K562 (cell line): ENCODE results near the gene SCN5A. TPM values are rescaled to one million over a fixed set of nuclear protein-coding genes. Genes with fewer than 3 reads are reported as not detected.
A peak's percentile ranks its signal among the peaks of the same experiment; 100 is the strongest.

ENCODE experiments used
- ATAC-seq: fragments of 200-7000 bp; cut with Tn5 transposase; 3 replicates; pipeline ENCODE4 v1.9.1; 2020; ENCODE audit warnings: moderate library complexity
- BruUV-seq: library from RNA; stranded (reverse); fragments of 400-500 nt; replicated peaks from 2 replicates; lab custom pipeline; 2021; lab: Mats Ljungman, UMichigan
- CTCF ChIA-PET: fragments of 300-600 bp; formaldehyde crosslinking; extraction: SDS; loops from one replicate; lab custom pipeline; 2021; ENCODE audit warnings: low intra/inter-chr PET ratio; lab: Yijun Ruan, JAX
- POLR2A ChIA-PET: fragments of 300-600, 350-650 bp; sonication (Branson Sonifier 250); formaldehyde crosslinking; extraction: SDS; loops from one replicate; lab custom pipeline; 2021; ENCODE audit warnings: antibody characterized with exemption, inconsistent platforms; lab: Yijun Ruan, JAX
- DNase-seq, 4 experiments: peaks; one replicate each; pipeline versions ENCODE4 v3.0.0 to v3.0.0-alpha.2; 2011 to 2018; ENCODE audit warnings: low spot score in 3 of 4, mixed read lengths in 3 of 4; ENCODE audit errors: extremely low read depth in 1 of 4
- FAIRE-seq: peaks from 2 replicates; lab custom pipeline; 2011; peaks lifted over from hg19 to GRCh38; lab: Jason Lieb, UNC
- H2AFZ ChIP-seq: 2 replicates; pipeline ENCODE4 v1.6.0; 2011; ENCODE audit warnings: low read depth, low read length, control low read depth, inconsistent platforms
- H3K27ac ChIP-seq: fragments of 200-600 bp; 3 replicates; pipeline ENCODE4 v1.8.0; 2011; ENCODE audit warnings: low read depth, mild to moderate bottlenecking, control low read depth, inconsistent platforms, low read length, moderate library complexity, mixed read lengths; ENCODE audit errors: extremely low read depth
- H3K27me3 ChIP-seq, 2 experiments: fragments of 300-600 bp in 1 of 2; 2 replicates in 1 of 2; 3 replicates in 1 of 2; pipeline versions ENCODE4 v1.6.0 to v1.8.0; 2011; ENCODE audit warnings: inconsistent platforms in 2 of 2, low read length in 2 of 2, mild to moderate bottlenecking in 1 of 2, mixed read lengths in 1 of 2, moderate library complexity in 1 of 2; ENCODE audit not compliant: control insufficient read depth in 2 of 2, insufficient read depth in 2 of 2
- H3K36me3 ChIP-seq: fragments of 300-600 bp; 3 replicates; pipeline ENCODE4 v1.8.0; 2011; ENCODE audit warnings: mild to moderate bottlenecking, low read length, inconsistent platforms; ENCODE audit not compliant: control insufficient read depth, insufficient read depth
- H3K4me1 ChIP-seq, 2 experiments: fragments of 200-600 bp in 1 of 2; replicated peaks in 1 of 2; 2 replicates in 1 of 2; 3 replicates in 1 of 2; pipeline versions ENCODE4 v1.5.1 to v1.8.0; 2011; ENCODE audit warnings: inconsistent platforms in 2 of 2, low read length in 2 of 2, mild to moderate bottlenecking in 1 of 2, mixed read lengths in 1 of 2, moderate library complexity in 1 of 2; ENCODE audit not compliant: control insufficient read depth in 2 of 2, insufficient read depth in 2 of 2
- H3K4me2 ChIP-seq: 2 replicates; pipeline ENCODE4 v1.6.1; 2011; ENCODE audit warnings: low read length, control low read depth, inconsistent platforms, mixed read lengths; ENCODE audit not compliant: insufficient read depth
- H3K4me3 ChIP-seq: fragments of 200-600 bp; sonication (generic), shearing (Covaris generic); 2 replicates; pipeline ENCODE4 v1.5.1; 2016; ENCODE audit warnings: control low read depth, inconsistent platforms
- H3K79me2 ChIP-seq: fragments of 200-600 bp; 3 replicates; pipeline ENCODE4 v1.8.0; 2011; ENCODE audit warnings: low read length, inconsistent platforms; ENCODE audit not compliant: control insufficient read depth, insufficient read depth
- H3K9ac ChIP-seq, 2 experiments: 2 replicates each; pipeline versions ENCODE4 v1.6.0 to v1.6.1; 2011; ENCODE audit warnings: low read depth in 2 of 2, low read length in 2 of 2, control low read depth in 1 of 2, inconsistent platforms in 1 of 2, mild to moderate bottlenecking in 1 of 2, mixed read lengths in 1 of 2; ENCODE audit not compliant: insufficient read depth in 1 of 2
- H3K9me1 ChIP-seq: one replicate; pipeline ENCODE4 v1.6.0; 2011; ENCODE audit warnings: inconsistent platforms, mild to moderate bottlenecking, low read length, moderate library complexity; ENCODE audit not compliant: control insufficient read depth, insufficient read depth
- H3K9me3 ChIP-seq: replicated peaks from 2 replicates; pipeline ENCODE4 v1.5.1; 2011; ENCODE audit warnings: low read depth, low read length, inconsistent platforms; ENCODE audit not compliant: control insufficient read depth, insufficient read depth
- H4K20me1 ChIP-seq: replicated peaks from 2 replicates; pipeline ENCODE4 v1.6.1; 2011; ENCODE audit warnings: low read length, inconsistent platforms, mixed read lengths; ENCODE audit not compliant: control insufficient read depth, insufficient read depth
- EGR1 ChIP-seq: fragments of 450-650 bp; conservative IDR thresholded peaks from 2 replicates; pipeline ENCODE4 v1.6.1; 2017; ENCODE audit warnings: mild to moderate bottlenecking
- FOXJ2 ChIP-seq: fragments of 200-800 bp; sonication (Bioruptor generic); IDR thresholded peaks from 2 replicates; pipeline ENCODE4 v1.6.1; 2016; ENCODE audit warnings: missing genetic modification characterization, missing compliant biosample characterization
- GATA2 ChIP-seq: sonication (generic); formaldehyde crosslinking; IDR thresholded peaks from 2 replicates; pipeline ENCODE4 v1.4.0; 2020; ENCODE audit warnings: mild to moderate bottlenecking, missing genetic modification reagents
- HDAC1 ChIP-seq, 2 experiments: fragments of 450-650 bp; IDR thresholded peaks; 2 replicates each; pipeline ENCODE4 v1.6.1; 2016 to 2017; ENCODE audit warnings: inconsistent platforms in 1 of 2, mild to moderate bottlenecking in 1 of 2, moderate library complexity in 1 of 2
- L3MBTL2 ChIP-seq: fragments of 450-650 bp; IDR thresholded peaks from 2 replicates; pipeline ENCODE4 v1.6.1; 2016; ENCODE audit warnings: mild to moderate bottlenecking, moderate library complexity
- MAFK ChIP-seq: IDR thresholded peaks from 2 replicates; pipeline ENCODE4 v1.6.1; 2011; ENCODE audit warnings: low read length, improper control_type of control experiment
- NFIX ChIP-seq: fragments of 250-450 bp; sonication (Bioruptor Pico); IDR thresholded peaks from 2 replicates; pipeline ENCODE4 v1.4.0; 2020; ENCODE audit warnings: low read depth, mild to moderate bottlenecking, moderate library complexity
- RBM17 ChIP-seq: fragments of 200-400 bp; formaldehyde crosslinking; IDR thresholded peaks from 2 replicates; pipeline ENCODE4 v1.6.1; 2017; ENCODE audit warnings: low read depth, mild to moderate bottlenecking, low read length, borderline replicate concordance
- TCF3 ChIP-seq: sonication (generic); formaldehyde crosslinking; IDR thresholded peaks from 2 replicates; pipeline ENCODE4 v1.4.0; 2020; ENCODE audit warnings: mild to moderate bottlenecking, missing genetic modification reagents
- ZC3H11A ChIP-seq: IDR thresholded peaks from 2 replicates; pipeline ENCODE4 v1.6.1; 2012; ENCODE audit warnings: low read depth, low read length, improper control_type of control experiment
- ZNF12 ChIP-seq: sonication (generic); formaldehyde crosslinking; IDR thresholded peaks from 2 replicates; pipeline ENCODE4 v1.4.0; 2020; ENCODE audit warnings: mild to moderate bottlenecking, missing genetic modification reagents
- ZNF217 ChIP-seq: sonication (generic); formaldehyde crosslinking; IDR thresholded peaks from 2 replicates; pipeline ENCODE4 v1.8.0; 2022; ENCODE audit warnings: mild to moderate bottlenecking, missing genetic modification reagents
- ZZZ3 ChIP-seq: fragments of 450-650 bp; IDR thresholded peaks from 2 replicates; pipeline ENCODE4 v1.6.1; 2016; ENCODE audit warnings: antibody characterized with exemption, mild to moderate bottlenecking, moderate library complexity
- WGBS: fragments of 100-300 bp; shearing (Covaris generic); methylation state at CpG from one replicate; pipeline ENCODE4 v1.1.6; 2016; ENCODE audit warnings: low coverage, mixed read lengths; ENCODE audit not compliant: insufficient coverage; ENCODE audit errors: missing lambda C conversion rate; 5-methylcytosine and 5-hydroxymethylcytosine counted together
- in situ Hi-C: fragments of 300-500 bp; cut with MboI; formaldehyde crosslinking; loops from 4 replicates; pipeline ENCODE4 v1.15.0; 2018; ENCODE audit warnings: inconsistent platforms, mixed read lengths
- intact Hi-C: fragments of 100-400 bp; cut with micrococcal nuclease; formaldehyde crosslinking; loops from 2 replicates; pipeline ENCODE4 v1.14.2; 2022
- polyA plus RNA-seq, 8 experiments: library from polyadenylated mRNA; depleted of rRNA in 4 of 8; stranded (reverse) in 5 of 8; unstranded in 3 of 8; fragments of >200 nt; fragmentation: Nextera tagmentation in 2 of 8; fragmentation: Illumina TruSeq in 1 of 8; extraction: Ambion mirVana in 2 of 8; extraction: Trizol in 1 of 8; gene quantifications; 2 replicates each; pipeline versions ENCODE4 v1.2.1 to v1.2.3, GENCODE V29; 2011 to 2014; ENCODE audit warnings: inconsistent platforms in 1 of 8, missing spikeins in 1 of 8
- total RNA-seq, 7 experiments: library from RNA; depleted of rRNA in 6 of 7; stranded (reverse); fragments of >200 nt in 6 of 7; fragmentation: Illumina TruSeq in 2 of 7; extraction: Trizol in 2 of 7; gene quantifications; 2 replicates each; pipeline versions ENCODE4 v1.2.1 to v1.2.3, GENCODE V29; 2011 to 2021; ENCODE audit warnings: low replicate concordance in 1 of 7
- TF ChIP-seq, protein P1 (sequence below): fragments of 450-650 bp; conservative IDR thresholded peaks from 2 replicates; pipeline ENCODE4 v1.6.1; 2016; ENCODE audit warnings: missing genetic modification characterization, low read depth, mild to moderate bottlenecking, control low read depth, missing compliant biosample characterization
- TF ChIP-seq, protein P2 (sequence below): IDR thresholded peaks from 2 replicates; pipeline ENCODE4 v1.6.1; 2012; ENCODE audit warnings: low read depth, low read length, improper control_type of control experiment, borderline replicate concordance
- TF ChIP-seq, protein P3 (sequence below): fragments of 250-450 bp; sonication (Bioruptor Pico); IDR thresholded peaks from 2 replicates; pipeline ENCODE4 v1.9.0; 2021; ENCODE audit warnings: mild to moderate bottlenecking, inconsistent platforms

The SCN5A gene
- total and polyA plus RNA-seq, 9 of the 15 experiments (the other 6 are each of a cell fraction or from before 2014, with no cell fraction given), result 0.07 to 1.4 (median 0.21) TPM; not detected in 2

DNA sequence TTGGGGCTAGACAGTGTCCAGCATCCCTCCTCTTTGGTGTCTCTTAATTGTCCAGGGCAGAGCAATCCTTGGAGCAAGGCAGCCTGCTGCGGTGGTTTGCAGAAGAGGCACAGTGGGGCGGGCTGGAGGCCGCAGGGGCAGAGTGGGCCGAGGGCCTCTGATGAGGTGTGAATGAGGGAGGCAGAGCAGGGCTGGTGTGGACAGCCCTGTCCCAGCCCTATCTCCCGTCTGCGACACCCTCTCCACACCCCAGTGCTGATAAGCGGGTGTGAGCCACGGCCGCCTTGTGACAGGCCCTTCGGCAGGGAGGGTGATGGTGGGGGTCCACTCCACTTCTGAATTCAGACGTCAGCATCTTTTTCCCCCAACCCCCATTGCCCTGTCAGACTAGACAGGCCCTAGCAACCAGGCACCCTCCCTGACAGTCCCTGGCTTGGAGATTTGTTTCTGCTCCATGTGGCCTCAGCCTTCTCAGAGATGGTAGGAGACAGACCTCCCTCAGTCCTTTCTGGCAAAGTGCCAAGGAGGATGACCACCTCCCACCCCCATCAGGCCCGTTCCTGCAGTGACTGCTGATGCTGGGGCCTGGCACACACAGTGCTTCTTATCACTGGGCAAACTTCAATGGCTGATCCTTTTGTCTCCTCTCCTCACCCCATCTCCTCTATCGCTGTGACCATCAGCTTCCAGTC lies 116.1 kb downstream of the SCN5A start:
- H3K4me1 ChIP-seq, result peaks cover 6 to 10% of the 10 kb centered on the region in 2 experiments
- H3K4me2 ChIP-seq, result no peak overlapping the region; the same call in 1 of the 2 replicates
- H3K79me2 ChIP-seq, result no peaks in the 10 kb centered on the region
- no TSS peak for BruUV-seq
- CTCF ChIA-PET, result no interaction called here
- 6% methylated on average over 13 of the region's 13 CpGs for WGBS
- no peaks in the 10 kb centered on the region for H3K36me3 ChIP-seq
- DNase-seq (peak; percentile 24 to 41 (median 36)), ATAC-seq (peak; percentile 85), FAIRE-seq (no peak)
- no peak overlapping the region for H3K27ac ChIP-seq
- no peak overlapping the region for H2AFZ ChIP-seq
- no peaks in the 10 kb centered on the region for H3K9me1 ChIP-seq
- H3K27me3 ChIP-seq, result peaks cover 0 to under 1% of the 10 kb centered on the region in 2 experiments; a peak in 2 of 5 replicates
- POLR2A ChIA-PET, result interaction anchor here (0.7 to 1.0 kb wide), 2 partner anchors 9 to 12 kb away, joined by 4 to 6 read pairs; no protein-coding TSS in a partner anchor
- in situ Hi-C loops (no loop called here), intact Hi-C loops (no loop called here)
- peak overlapping the region in 1 of 2 experiments; percentile 78; a peak in 2 of 4 replicates for H3K9ac ChIP-seq
- no peaks in the 10 kb centered on the region for H3K9me3 ChIP-seq
- peaks cover 14% of the 10 kb centered on the region; the same call in 1 of the 2 replicates for H4K20me1 ChIP-seq
- no peak overlapping the region for H3K4me3 ChIP-seq
- TF ChIP-seq TCF3 (CRISPR knock-in tag) (no peak), ZNF12 (no peak), EGR1 (no peak), RBM17 (no peak), L3MBTL2 (no peak), ZNF217 (CRISPR knock-in tag) (no peak), MAFK (no peak), FOXJ2 (tag) (no peak), GATA2 (CRISPR knock-in tag) (no peak), HDAC1 (IDR thresholded peaks at IDR 0.05) (no peak), ZC3H11A (no peak), NFIX (CRISPR knock-in tag) (peak; percentile 95), ZZZ3 (no peak)
- TF ChIP-seq, protein P1, sequence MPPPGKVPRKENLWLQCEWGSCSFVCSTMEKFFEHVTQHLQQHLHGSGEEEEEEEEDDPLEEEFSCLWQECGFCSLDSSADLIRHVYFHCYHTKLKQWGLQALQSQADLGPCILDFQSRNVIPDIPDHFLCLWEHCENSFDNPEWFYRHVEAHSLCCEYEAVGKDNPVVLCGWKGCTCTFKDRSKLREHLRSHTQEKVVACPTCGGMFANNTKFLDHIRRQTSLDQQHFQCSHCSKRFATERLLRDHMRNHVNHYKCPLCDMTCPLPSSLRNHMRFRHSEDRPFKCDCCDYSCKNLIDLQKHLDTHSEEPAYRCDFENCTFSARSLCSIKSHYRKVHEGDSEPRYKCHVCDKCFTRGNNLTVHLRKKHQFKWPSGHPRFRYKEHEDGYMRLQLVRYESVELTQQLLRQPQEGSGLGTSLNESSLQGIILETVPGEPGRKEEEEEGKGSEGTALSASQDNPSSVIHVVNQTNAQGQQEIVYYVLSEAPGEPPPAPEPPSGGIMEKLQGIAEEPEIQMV (tag), result no peak
- TF ChIP-seq, protein P2, sequence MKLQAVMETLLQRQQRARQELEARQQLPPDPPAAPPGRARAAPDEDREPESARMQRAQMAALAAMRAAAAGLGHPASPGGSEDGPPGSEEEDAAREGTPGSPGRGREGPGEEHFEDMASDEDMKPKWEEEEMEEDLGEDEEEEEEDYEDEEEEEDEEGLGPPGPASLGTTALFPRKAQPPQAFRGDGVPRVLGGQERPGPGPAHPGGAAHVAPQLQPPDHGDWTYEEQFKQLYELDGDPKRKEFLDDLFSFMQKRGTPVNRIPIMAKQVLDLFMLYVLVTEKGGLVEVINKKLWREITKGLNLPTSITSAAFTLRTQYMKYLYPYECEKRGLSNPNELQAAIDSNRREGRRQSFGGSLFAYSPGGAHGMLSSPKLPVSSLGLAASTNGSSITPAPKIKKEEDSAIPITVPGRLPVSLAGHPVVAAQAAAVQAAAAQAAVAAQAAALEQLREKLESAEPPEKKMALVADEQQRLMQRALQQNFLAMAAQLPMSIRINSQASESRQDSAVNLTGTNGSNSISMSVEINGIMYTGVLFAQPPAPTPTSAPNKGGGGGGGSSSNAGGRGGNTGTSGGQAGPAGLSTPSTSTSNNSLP, result no peak
- TF ChIP-seq, protein P3, sequence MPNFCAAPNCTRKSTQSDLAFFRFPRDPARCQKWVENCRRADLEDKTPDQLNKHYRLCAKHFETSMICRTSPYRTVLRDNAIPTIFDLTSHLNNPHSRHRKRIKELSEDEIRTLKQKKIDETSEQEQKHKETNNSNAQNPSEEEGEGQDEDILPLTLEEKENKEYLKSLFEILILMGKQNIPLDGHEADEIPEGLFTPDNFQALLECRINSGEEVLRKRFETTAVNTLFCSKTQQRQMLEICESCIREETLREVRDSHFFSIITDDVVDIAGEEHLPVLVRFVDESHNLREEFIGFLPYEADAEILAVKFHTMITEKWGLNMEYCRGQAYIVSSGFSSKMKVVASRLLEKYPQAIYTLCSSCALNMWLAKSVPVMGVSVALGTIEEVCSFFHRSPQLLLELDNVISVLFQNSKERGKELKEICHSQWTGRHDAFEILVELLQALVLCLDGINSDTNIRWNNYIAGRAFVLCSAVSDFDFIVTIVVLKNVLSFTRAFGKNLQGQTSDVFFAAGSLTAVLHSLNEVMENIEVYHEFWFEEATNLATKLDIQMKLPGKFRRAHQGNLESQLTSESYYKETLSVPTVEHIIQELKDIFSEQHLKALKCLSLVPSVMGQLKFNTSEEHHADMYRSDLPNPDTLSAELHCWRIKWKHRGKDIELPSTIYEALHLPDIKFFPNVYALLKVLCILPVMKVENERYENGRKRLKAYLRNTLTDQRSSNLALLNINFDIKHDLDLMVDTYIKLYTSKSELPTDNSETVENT (CRISPR knock-in tag), result no peak
